HG02852 (cell line): Measurements from ENCODE around the gene SIRT3.
"Not testable (repeated sequence)": the region's sequence is repeated elsewhere in the genome, so short reads cannot be mapped to it uniquely, and the experiment has no call there.

ENCODE experiments used
- ATAC-seq: cut with Tn5 transposase; IDR thresholded peaks from one replicate; pipeline ENCODE4 v1.9.1; 2021; ENCODE audit warnings: mild to moderate bottlenecking, moderate library complexity; ENCODE audit not compliant: unreplicated experiment

Gene SIRT3

DNA sequence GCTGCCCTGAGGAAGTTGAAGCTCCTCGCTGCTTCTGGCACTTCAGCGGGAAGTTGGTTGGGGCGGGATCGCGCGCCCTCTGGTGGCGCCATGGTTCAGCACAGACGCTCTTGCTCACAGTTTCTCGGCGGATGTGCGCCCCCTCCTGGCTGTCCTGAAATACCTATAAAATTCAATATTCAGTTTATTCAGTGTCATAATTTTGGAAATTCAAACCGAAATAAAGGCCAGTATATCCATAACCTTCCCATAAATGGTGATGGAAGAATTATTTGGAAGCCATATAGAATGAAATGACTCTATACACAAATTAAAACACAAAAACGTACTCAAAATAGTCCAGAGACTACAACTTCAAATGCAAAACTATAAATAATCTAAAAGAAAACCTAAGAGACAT lies 55.9 kb downstream of the SIRT3 start:
- not testable (repeated sequence) for ATAC-seq
